Vagina (tissue), 2 donors: ENCODE data around the gene NEDD4L. TPM values are rescaled to one million over a fixed set of nuclear protein-coding genes. Genes with fewer than 3 reads are reported as not detected.

Experiments used
- DNase-seq, 2 donors: peaks; one replicate each; pipeline ENCODE4 v3.0.0-alpha.2; 2017; ENCODE audit errors: extremely low spot score in 2 of 2
- H3K27ac ChIP-seq: fragments of 200-600 bp; sonication (generic); one replicate; pipeline ENCODE4 v1.5.1; 2019
- H3K27me3 ChIP-seq: fragments of 200-600 bp; sonication (generic); one replicate; pipeline ENCODE4 v1.5.1; 2019
- H3K36me3 ChIP-seq, 2 donors: fragments of 200-600 bp; sonication (generic); one replicate each; pipeline ENCODE4 v1.5.1; 2017 to 2019
- H3K4me1 ChIP-seq: fragments of 200-600 bp; sonication (generic); one replicate; pipeline ENCODE4 v1.5.1; 2019
- H3K4me3 ChIP-seq, 2 donors: fragments of 200-600 bp; sonication (generic); 1 replicate in 1 of 2; 2 replicates in 1 of 2; pipeline ENCODE4 v1.5.1; 2016 to 2019
- H3K9me3 ChIP-seq: fragments of 200-600 bp; sonication (generic); one replicate; pipeline ENCODE4 v1.5.1; 2019
- POLR2A ChIP-seq, 2 donors: fragments of 450-650 bp; IDR thresholded peaks; one replicate each; pipeline ENCODE4 v1.6.1; 2017; ENCODE audit warnings: antibody characterized with exemption in 2 of 2, mild to moderate bottlenecking in 2 of 2, moderate library complexity in 2 of 2
- POLR2AphosphoS5 ChIP-seq, 2 donors: sonication (generic); formaldehyde crosslinking; IDR thresholded peaks; one replicate each; pipeline ENCODE4 v1.9.0; 2017; ENCODE audit warnings: antibody characterized with exemption in 2 of 2, mild to moderate bottlenecking in 2 of 2, low read depth in 1 of 2; ENCODE audit not compliant: insufficient read depth in 1 of 2
- intact Hi-C: fragments of 100-400 bp; cut with DNase I; formaldehyde crosslinking; loops from one replicate; pipeline ENCODE4 v1.15.1; 2023
- total RNA-seq: library from RNA; depleted of rRNA; stranded (reverse); fragments of >200 nt; gene quantifications from one replicate; pipeline ENCODE4 v1.2.3, GENCODE V29; 2016
- TF ChIP-seq, protein P1 (sequence below), 3 experiments: fragments of 450-650 bp in 2 of 3; fragments of 200-600 bp in 1 of 3; sonication (generic) in 1 of 3; IDR thresholded peaks; one replicate each; pipeline ENCODE4 v1.5.1; 2017 to 2019; ENCODE audit warnings: antibody characterized with exemption in 3 of 3, mild to moderate bottlenecking in 2 of 3, moderate library complexity in 2 of 3

Gene NEDD4L
- total RNA-seq, 1 donor from 2014 or later, result 42.2 TPM

- DNase-seq, result no peak
Measured at GRCh38 chr18:58408665-58409064, 364.6 kb downstream of the NEDD4L start.

DNA sequence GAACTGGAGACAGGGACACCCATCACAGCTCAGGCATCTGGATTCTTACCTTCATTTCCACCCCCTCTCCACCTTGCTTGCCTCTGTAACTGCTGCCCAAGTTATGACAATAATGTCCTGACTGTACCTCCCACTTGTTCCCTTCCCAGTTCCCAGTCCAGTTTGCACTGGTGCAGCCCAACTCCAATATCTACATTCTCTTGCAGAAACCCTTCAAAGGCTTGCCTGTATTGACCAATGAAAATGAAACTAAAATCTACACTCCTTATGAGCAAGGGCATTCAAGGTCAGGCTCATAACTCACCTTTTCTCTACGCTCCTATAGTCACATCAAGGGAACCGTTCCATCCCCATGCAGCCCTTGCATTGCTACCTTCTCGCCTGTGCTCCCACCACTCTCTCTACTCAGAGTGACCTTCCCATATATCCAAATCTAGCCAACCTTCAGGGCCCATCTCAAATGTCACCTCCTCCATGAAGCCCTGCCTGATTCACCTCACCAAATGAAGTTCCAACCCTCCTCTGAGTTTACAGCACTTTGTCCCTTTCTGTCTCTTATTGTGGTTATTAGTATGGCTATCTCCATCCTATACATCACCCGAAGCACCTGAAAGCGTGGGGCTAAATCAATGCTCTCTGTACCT, 365.9 kb downstream of the NEDD4L start:
- Histone ChIP-seq H3K4me1 (no peaks in the 10 kb centered on the region), H3K36me3 (no peaks in the 10 kb centered on the region), H3K4me3 (no peak overlapping the region), H3K27ac (no peak overlapping the region), H3K27me3 (no peaks in the 10 kb centered on the region), H3K9me3 (no peaks in the 10 kb centered on the region)
- intact Hi-C loops, result no loop called here
- no peak for DNase-seq
- no peak for TF ChIP-seq POLR2AphosphoS5 (IDR thresholded peaks at IDR 0.05; ENCODE audit: insufficient read depth in 1 of 2, low read depth in 1 of 2)

More at GRCh38 chr18:58408665-58409064, 364.6 kb downstream of the NEDD4L start:
- H3K4me3 ChIP-seq, result no peak overlapping the region
- intact Hi-C loops, result no loop called here
- TF ChIP-seq, protein P1, sequence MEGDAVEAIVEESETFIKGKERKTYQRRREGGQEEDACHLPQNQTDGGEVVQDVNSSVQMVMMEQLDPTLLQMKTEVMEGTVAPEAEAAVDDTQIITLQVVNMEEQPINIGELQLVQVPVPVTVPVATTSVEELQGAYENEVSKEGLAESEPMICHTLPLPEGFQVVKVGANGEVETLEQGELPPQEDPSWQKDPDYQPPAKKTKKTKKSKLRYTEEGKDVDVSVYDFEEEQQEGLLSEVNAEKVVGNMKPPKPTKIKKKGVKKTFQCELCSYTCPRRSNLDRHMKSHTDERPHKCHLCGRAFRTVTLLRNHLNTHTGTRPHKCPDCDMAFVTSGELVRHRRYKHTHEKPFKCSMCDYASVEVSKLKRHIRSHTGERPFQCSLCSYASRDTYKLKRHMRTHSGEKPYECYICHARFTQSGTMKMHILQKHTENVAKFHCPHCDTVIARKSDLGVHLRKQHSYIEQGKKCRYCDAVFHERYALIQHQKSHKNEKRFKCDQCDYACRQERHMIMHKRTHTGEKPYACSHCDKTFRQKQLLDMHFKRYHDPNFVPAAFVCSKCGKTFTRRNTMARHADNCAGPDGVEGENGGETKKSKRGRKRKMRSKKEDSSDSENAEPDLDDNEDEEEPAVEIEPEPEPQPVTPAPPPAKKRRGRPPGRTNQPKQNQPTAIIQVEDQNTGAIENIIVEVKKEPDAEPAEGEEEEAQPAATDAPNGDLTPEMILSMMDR (IDR thresholded peaks at IDR 0.05), result no peak
- TF ChIP-seq POLR2AphosphoS5 (IDR thresholded peaks at IDR 0.05; ENCODE audit: insufficient read depth in 1 of 2, low read depth in 1 of 2) (no peak), POLR2A (IDR thresholded peaks at IDR 0.05) (no peak)
- no peaks in the 10 kb centered on the region for H3K4me1 ChIP-seq
- H3K36me3 ChIP-seq, result no peaks in the 10 kb centered on the region
- H3K27ac ChIP-seq, result no peak overlapping the region
- H3K27me3 ChIP-seq, result no peaks in the 10 kb centered on the region
- H3K9me3 ChIP-seq, result no peaks in the 10 kb centered on the region

DNA sequence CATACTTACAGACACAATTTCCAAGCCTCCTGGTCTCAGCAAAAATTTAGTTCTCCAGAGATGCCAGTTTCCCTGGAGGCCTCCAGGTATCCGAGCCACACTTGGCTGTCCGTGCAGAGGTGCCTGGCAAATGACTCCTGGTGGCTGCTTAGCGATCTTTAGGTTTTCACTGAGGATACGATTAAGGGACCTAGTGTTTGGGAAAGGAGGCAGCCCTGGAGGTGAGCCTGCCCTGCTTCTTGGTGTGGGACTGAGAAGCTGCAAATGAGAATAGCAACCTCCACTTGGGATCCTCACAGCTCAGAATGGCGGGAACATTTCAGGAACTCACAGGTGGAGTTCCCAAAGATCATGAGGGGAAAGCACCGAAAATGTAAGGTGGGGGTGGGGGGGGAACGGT, 367.3 kb downstream of the NEDD4L start:
- H3K4me1 ChIP-seq, result no peaks in the 10 kb centered on the region
- TF ChIP-seq POLR2AphosphoS5 (IDR thresholded peaks at IDR 0.05; ENCODE audit: insufficient read depth in 1 of 2, low read depth in 1 of 2), result no peak
- TF ChIP-seq, protein P1 (IDR thresholded peaks at IDR 0.05), result no peak
- no peak for TF ChIP-seq POLR2A (IDR thresholded peaks at IDR 0.05)
- intact Hi-C loops, result no loop called here
- H3K4me3 ChIP-seq, result no peak overlapping the region
- H3K36me3 ChIP-seq, result no peaks in the 10 kb centered on the region
- no peaks in the 10 kb centered on the region for H3K9me3 ChIP-seq
- H3K27me3 ChIP-seq, result no peaks in the 10 kb centered on the region
- DNase-seq, result no peak
- no peak overlapping the region for H3K27ac ChIP-seq

DNA sequence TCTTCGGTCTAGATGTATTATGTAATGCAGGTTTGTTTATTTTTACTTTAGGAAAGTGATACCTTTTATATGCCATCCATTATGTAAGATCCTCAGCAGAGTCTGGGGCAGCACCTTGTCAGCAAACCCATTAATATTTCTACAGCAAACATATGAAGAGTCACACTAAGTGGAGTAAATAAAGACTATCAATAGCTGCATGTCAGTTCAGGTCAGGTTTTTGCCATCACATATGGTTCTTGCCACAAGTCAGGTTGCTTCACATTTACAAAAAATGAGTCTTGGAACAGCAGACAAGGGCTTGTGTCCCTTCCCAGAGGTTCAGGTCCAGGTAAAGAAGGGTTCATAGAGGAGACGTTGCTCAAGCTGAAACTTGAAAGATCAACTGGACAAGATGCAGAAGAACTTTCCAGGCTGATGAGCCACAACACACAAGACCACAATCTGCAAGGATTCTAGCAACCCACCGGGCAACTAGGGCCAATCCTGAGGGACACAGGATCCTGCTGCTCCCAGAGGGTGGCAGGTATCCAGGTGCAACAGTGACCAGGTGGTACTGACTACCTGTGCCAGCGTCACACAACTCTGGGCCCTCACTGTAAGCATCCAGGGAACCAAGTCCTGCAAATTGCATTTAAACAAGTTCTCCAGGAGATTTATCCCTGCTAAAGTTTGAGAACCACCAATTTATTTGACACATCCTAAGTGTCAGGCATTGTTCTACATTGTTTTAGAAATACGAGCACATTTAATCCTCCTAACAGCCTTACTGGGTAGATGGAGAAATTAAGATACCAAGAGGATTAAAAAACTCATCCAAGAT, 369.0 kb downstream of the NEDD4L start:
- H3K9me3 ChIP-seq, result no peaks in the 10 kb centered on the region
- intact Hi-C loops, result no loop called here
- H3K36me3 ChIP-seq, result no peaks in the 10 kb centered on the region
- DNase-seq, result no peak
- no peak for TF ChIP-seq POLR2A (IDR thresholded peaks at IDR 0.05)
- no peaks in the 10 kb centered on the region for H3K27me3 ChIP-seq
- H3K27ac ChIP-seq, result no peak overlapping the region
- H3K4me3 ChIP-seq, result no peak overlapping the region
- peaks cover 12% of the 10 kb centered on the region for H3K4me1 ChIP-seq

GRCh38 chr18:58413667-58414628, 369.9 kb downstream of the NEDD4L start:
- H3K4me3 ChIP-seq, result no peak overlapping the region
- no peak for TF ChIP-seq POLR2AphosphoS5 (IDR thresholded peaks at IDR 0.05; ENCODE audit: insufficient read depth in 1 of 2, low read depth in 1 of 2)
- TF ChIP-seq, protein P1 (IDR thresholded peaks at IDR 0.05), result no peak
- no peak for TF ChIP-seq POLR2A (IDR thresholded peaks at IDR 0.05)
- H3K27ac ChIP-seq, result no peak overlapping the region
- peaks cover 12% of the 10 kb centered on the region for H3K4me1 ChIP-seq
- no peaks in the 10 kb centered on the region for H3K27me3 ChIP-seq
- no peak for DNase-seq
- no peaks in the 10 kb centered on the region for H3K36me3 ChIP-seq
- no peaks in the 10 kb centered on the region for H3K9me3 ChIP-seq
- intact Hi-C loops, result no loop called here
